Activated CD8-positive, alpha-beta memory T cell treated with anti-CD3 and anti-CD28 coated beads for 24 hours (primary cell): ENCODE measurements around the gene LRBA.
"Not testable (repeated sequence)": the region's sequence is repeated elsewhere in the genome, so short reads cannot be mapped to it uniquely, and the experiment has no call there.

Experiments used
- DNase-seq: peaks from one replicate; pipeline ENCODE4 v3.0.0-alpha.2; 2020

The LRBA gene

GRCh38 chr4:150394046-150394445 lies 621.0 kb downstream of the LRBA start:
- DNase-seq = no peak

- no peak for DNase-seq
Observed at GRCh38 chr4:150391052-150391451, 624.0 kb downstream of the LRBA start.

GRCh38 chr4:150390531-150390910 lies 624.6 kb downstream of the LRBA start:
- DNase-seq = no peak

GRCh38 chr4:150389896-150390530 lies 625.1 kb downstream of the LRBA start:
- no peak for DNase-seq

GRCh38 chr4:150387981-150388380 lies 627.1 kb downstream of the LRBA start:
- DNase-seq = no peak

- not testable (repeated sequence) for DNase-seq
Observed at GRCh38 chr4:150386415-150386814, 628.7 kb downstream of the LRBA start.

GRCh38 chr4:150385606-150386005 lies 629.5 kb downstream of the LRBA start:
- DNase-seq = no peak

GRCh38 chr4:150384249-150384648 lies 630.8 kb downstream of the LRBA start:
- DNase-seq = no peak

GRCh38 chr4:150382028-150382427 lies 633.1 kb downstream of the LRBA start:
- no peak for DNase-seq

GRCh38 chr4:150381609-150382008 lies 633.5 kb downstream of the LRBA start:
- no peak for DNase-seq

- no peak for DNase-seq
Observed at GRCh38 chr4:150381036-150381435, 634.0 kb downstream of the LRBA start.

- DNase-seq = no peak
Observed at GRCh38 chr4:150379454-150379853, 635.6 kb downstream of the LRBA start.

- DNase-seq = no peak
Observed at GRCh38 chr4:150375025-150375424, 640.1 kb downstream of the LRBA start.

GRCh38 chr4:150371869-150372268 lies 643.2 kb downstream of the LRBA start:
- no peak for DNase-seq

- no peak for DNase-seq
Observed at GRCh38 chr4:150369434-150370380, 645.4 kb downstream of the LRBA start.

GRCh38 chr4:150368667-150369066 lies 646.4 kb downstream of the LRBA start:
- DNase-seq = no peak

- DNase-seq = no peak
Observed at GRCh38 chr4:150367326-150367725, 647.8 kb downstream of the LRBA start.

GRCh38 chr4:150366487-150366999 lies 648.5 kb downstream of the LRBA start:
- no peak for DNase-seq

GRCh38 chr4:150363721-150364688 lies 651.1 kb downstream of the LRBA start:
- DNase-seq = no peak

- no peak for DNase-seq
Observed at GRCh38 chr4:150358691-150359090, 656.4 kb downstream of the LRBA start.

- DNase-seq = no peak
Observed at GRCh38 chr4:150357829-150358228, 657.3 kb downstream of the LRBA start.

GRCh38 chr4:150355858-150356455 lies 659.1 kb downstream of the LRBA start:
- DNase-seq = no peak
